Measurements from ENCODE around the gene SCIMP. TPM values are rescaled to one million over a fixed set of nuclear protein-coding genes. Genes with fewer than 3 reads are reported as not detected.

SCIMP gene
- total and polyA plus RNA-seq, 3 experiments from 2014 or later, result 0.22 to 0.81 (median 0.22) TPM

DNA sequence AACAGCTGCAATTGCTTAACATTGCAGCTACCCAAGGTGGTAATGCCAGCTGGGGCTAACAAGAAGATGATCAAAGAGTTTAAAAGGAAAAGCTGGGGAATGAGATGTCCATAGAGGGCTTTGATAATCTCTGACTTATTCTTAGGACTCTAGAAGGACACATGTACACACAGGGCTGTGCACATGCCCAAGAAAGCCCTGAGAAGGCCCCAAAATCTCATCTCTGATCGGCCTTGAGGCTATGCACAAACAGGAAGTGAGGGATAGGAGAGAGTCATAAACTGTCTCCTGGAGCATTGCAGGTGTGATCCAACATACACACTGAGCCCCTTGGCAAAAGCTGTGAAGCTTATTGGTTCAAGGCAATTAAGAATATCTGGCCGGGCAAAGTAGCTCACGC lies 30.2 kb upstream of the SCIMP start:
- Histone ChIP-seq H3K36me3 (ENCODE audit: insufficient read depth, low read length) (no peaks in the 10 kb centered on the region), H3K4me1 (ENCODE audit: insufficient read depth, low read length) (no peaks in the 10 kb centered on the region), H3K4me3 (ENCODE audit: low read length) (no peak overlapping the region), H3K9me3 (ENCODE audit: low read length) (no peaks in the 10 kb centered on the region), H3K27ac (ENCODE audit: low read depth, low read length) (no peak overlapping the region), H3K27me3 (ENCODE audit: insufficient read depth, low read length, poor library complexity, severe bottlenecking) (no peaks in the 10 kb centered on the region)
- Mint-ChIP-seq H3K4me1 (no peaks in the 10 kb centered on the region), H3K9me3 (no peaks in the 10 kb centered on the region), H3K4me3 (no peak overlapping the region), H3K27ac (no peak overlapping the region), H3K27me3 (no peaks in the 10 kb centered on the region), H3K36me3 (no peaks in the 10 kb centered on the region)
- ChIA-PET CTCF (no interaction called here), POLR2A (interaction anchor here (0.6 kb wide), 1 partner anchor 205 kb away, joined by 3 read pairs; no protein-coding TSS in a partner anchor)
- no peak for DNase-seq

DNA sequence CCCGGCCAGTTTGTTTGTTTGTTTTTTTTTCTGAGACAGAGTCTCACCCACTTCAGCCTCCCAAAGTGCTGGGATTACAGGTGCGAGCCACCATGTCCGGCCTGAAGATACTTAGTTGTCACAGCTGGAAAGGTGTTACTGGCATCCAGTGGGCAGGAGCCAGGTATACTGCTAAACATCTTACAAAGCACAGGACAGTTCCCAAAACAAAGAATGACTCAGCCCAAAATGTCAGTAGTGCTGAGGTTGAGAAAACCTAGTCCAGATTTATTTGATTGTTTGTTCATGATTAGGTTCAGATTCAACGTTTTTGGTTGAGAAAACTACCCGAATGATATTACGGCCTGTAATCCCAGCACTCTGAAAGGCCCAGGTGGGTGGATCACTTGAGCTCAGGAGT lies 28.8 kb upstream of the SCIMP start:
- Histone ChIP-seq H3K9me3 (ENCODE audit: low read length) (no peaks in the 10 kb centered on the region), H3K27ac (ENCODE audit: low read depth, low read length) (no peak overlapping the region), H3K36me3 (ENCODE audit: insufficient read depth, low read length) (no peaks in the 10 kb centered on the region), H3K4me3 (ENCODE audit: low read length) (no peak overlapping the region), H3K4me1 (ENCODE audit: insufficient read depth, low read length) (no peaks in the 10 kb centered on the region), H3K27me3 (ENCODE audit: insufficient read depth, low read length, poor library complexity, severe bottlenecking) (no peaks in the 10 kb centered on the region)
- Mint-ChIP-seq H3K27ac (peak overlapping the region in 1 of 8 donors; percentile 64), H3K4me3 (no peak overlapping the region), H3K27me3 (no peaks in the 10 kb centered on the region), H3K9me3 (no peaks in the 10 kb centered on the region), H3K36me3 (no peaks in the 10 kb centered on the region), H3K4me1 (no peaks in the 10 kb centered on the region)
- no peak for DNase-seq
- ChIA-PET POLR2A (no interaction called here), CTCF (no interaction called here)

DNA sequence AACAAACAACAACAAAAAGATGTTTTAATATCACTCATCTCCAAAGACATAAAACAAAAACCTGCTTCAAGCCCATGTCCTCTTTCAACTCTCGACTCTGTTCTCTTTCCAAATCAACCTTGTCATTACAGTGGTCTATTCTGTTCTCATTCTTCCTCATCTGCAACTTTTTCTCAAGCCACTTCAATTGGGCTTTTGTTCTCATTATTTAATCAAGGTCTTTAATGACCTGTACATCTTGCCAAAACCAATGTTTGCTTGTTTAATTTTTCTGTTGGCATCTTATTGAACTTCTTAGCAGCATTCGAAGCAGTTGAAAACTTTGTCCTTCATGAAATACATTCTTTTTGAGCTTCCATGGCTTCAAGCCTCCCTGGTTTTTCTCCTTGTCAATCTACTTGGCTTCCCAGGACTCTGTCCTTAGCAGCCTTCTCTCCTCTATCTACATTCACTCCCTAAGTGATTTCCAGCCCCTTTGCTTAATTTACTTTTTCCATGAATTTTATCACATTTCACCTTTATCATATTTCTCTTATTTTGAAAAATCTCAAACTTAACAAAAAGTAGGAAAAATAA lies 27.8 kb upstream of the SCIMP start:
- Mint-ChIP-seq H3K4me3 (no peak overlapping the region), H3K27ac (no peak overlapping the region), H3K27me3 (no peaks in the 10 kb centered on the region), H3K4me1 (no peaks in the 10 kb centered on the region), H3K9me3 (no peaks in the 10 kb centered on the region), H3K36me3 (no peaks in the 10 kb centered on the region)
- no peak for DNase-seq
- no peaks in the 10 kb centered on the region for H3K36me3 ChIP-seq (ENCODE audit: insufficient read depth, low read length)
- H3K4me3 ChIP-seq (ENCODE audit: low read length), result no peak overlapping the region
- no peak overlapping the region for H3K27ac ChIP-seq (ENCODE audit: low read depth, low read length)
- H3K27me3 ChIP-seq (ENCODE audit: insufficient read depth, low read length, poor library complexity, severe bottlenecking), result no peaks in the 10 kb centered on the region
- H3K9me3 ChIP-seq (ENCODE audit: low read length), result no peaks in the 10 kb centered on the region
- no peaks in the 10 kb centered on the region for H3K4me1 ChIP-seq (ENCODE audit: insufficient read depth, low read length)
- ChIA-PET POLR2A (no interaction called here), CTCF (no interaction called here)

- no peaks in the 10 kb centered on the region for H3K36me3 Mint-ChIP-seq
- peaks cover 0 to under 1% (median under 1%) of the 10 kb centered on the region in 3 donors for H3K4me1 Mint-ChIP-seq
- Histone ChIP-seq H3K27me3 (ENCODE audit: insufficient read depth, low read length, poor library complexity, severe bottlenecking) (no peaks in the 10 kb centered on the region), H3K4me1 (ENCODE audit: insufficient read depth, low read length) (no peaks in the 10 kb centered on the region), H3K9me3 (ENCODE audit: low read length) (no peaks in the 10 kb centered on the region), H3K36me3 (ENCODE audit: insufficient read depth, low read length) (no peaks in the 10 kb centered on the region), H3K27ac (ENCODE audit: low read depth, low read length) (no peak overlapping the region), H3K4me3 (ENCODE audit: low read length) (no peak overlapping the region)
- no peak overlapping the region for H3K4me3 Mint-ChIP-seq
- no peak overlapping the region for H3K27ac Mint-ChIP-seq
- no peaks in the 10 kb centered on the region for H3K27me3 Mint-ChIP-seq
- no peak for DNase-seq
- H3K9me3 Mint-ChIP-seq, result no peaks in the 10 kb centered on the region
- ChIA-PET CTCF (no interaction called here), POLR2A (no interaction called here)
These were observed 25.9 kb upstream of the SCIMP start for GRCh38 chr17:5260542-5260941.

DNA sequence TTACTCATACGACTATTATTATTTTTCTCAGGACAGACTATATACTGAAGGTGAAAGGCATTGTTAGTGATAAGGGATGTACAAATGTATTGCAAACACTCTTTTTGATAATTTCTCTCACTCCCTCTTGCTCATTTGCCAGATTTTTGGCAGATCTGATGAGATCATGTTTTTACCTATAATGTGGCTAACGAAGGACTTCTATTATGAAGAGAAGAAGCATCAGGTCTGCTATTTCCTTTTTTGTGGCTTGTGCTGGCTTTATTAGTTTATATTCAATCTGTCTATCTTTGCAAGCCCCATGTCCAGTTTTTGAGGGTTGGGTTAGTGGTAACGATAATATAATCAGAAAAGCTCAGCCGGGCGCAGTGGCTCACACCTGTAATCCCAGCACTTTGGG lies 22.5 kb upstream of the SCIMP start:
- DNase-seq, result no peak
- ChIA-PET POLR2A (no interaction called here), CTCF (no interaction called here)
- peaks cover 7% of the 10 kb centered on the region for H3K4me1 ChIP-seq (ENCODE audit: insufficient read depth, low read length)
- no peaks in the 10 kb centered on the region for H3K9me3 Mint-ChIP-seq
- no peak overlapping the region for H3K4me3 Mint-ChIP-seq
- H3K27ac ChIP-seq (ENCODE audit: low read depth, low read length), result no peak overlapping the region
- no peaks in the 10 kb centered on the region for H3K36me3 ChIP-seq (ENCODE audit: insufficient read depth, low read length)
- no peaks in the 10 kb centered on the region for H3K27me3 Mint-ChIP-seq
- H3K27me3 ChIP-seq (ENCODE audit: insufficient read depth, low read length, poor library complexity, severe bottlenecking), result no peaks in the 10 kb centered on the region
- H3K4me1 Mint-ChIP-seq, result peaks cover 8 to 10% (median 9%) of the 10 kb centered on the region in 3 donors
- H3K4me3 ChIP-seq (ENCODE audit: low read length), result no peak overlapping the region
- H3K36me3 Mint-ChIP-seq, result no peaks in the 10 kb centered on the region
- H3K9me3 ChIP-seq (ENCODE audit: low read length), result no peaks in the 10 kb centered on the region
- H3K27ac Mint-ChIP-seq, result peak overlapping the region in 1 of 8 donors; percentile 50

DNA sequence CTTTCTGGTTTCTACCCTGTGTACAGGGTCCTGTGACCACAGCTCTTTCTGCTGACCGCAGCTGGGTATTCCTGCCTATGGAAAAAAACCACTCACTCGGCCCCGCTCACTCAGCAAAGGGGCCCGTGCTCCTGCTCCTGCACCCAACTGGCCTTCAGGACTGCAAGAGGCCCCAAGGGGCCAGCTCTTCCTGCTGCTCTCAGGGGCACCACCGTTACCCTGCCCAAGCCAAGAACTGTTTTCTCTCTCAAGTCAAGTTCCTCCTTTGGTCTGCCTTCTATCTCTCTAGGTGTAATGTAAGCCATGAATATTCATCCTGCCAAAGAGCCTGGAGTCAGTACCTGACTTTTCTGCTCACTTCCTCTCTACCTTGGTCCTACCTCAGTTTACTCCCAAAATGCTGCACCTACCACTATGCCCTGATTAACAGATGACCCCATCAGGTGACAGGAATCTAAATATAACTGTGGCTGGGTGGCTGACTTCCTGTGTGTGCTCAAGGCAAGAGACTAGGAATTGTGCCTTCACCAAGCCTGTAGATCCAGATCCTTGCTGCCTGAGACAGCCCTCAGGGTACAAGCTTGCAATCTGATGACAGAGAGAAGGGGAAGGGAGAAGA lies 20.4 kb upstream of the SCIMP start:
- POLR2A ChIA-PET, result interaction anchor here (1.1 kb wide), 1 partner anchor 28 kb away, joined by 4 read pairs; no protein-coding TSS in a partner anchor

DNA sequence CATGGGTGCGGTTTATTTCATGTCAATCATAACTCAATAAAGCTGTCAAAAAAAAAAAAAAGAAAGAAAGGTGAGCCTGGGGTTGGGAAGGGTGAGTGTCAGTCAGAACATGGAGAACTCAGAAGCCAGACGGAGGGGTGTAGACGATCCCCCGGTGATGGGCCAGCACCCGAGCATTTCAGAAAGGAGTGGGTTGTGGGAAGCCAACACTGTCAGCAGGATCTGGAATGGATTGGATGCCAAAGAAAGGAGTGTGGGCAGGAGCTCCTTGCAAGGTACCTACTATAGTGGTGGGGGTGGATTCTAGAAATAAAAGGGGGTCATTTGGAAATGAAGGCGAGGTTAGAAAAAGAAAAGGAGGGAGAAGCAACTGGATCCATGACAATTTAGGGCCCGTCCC lies 19.8 kb upstream of the SCIMP start:
- Mint-ChIP-seq H3K27me3 (peaks cover 0 to 4% of the 10 kb centered on the region in 2 donors), H3K27ac (peak overlapping the region in 1 of 8 donors; percentile 42), H3K4me3 (no peak overlapping the region), H3K36me3 (peaks cover 0 to 1% (median 0%) of the 10 kb centered on the region in 3 donors), H3K4me1 (peaks cover 14% of the 10 kb centered on the region in 3 donors), H3K9me3 (no peaks in the 10 kb centered on the region)
- peaks cover 7% of the 10 kb centered on the region for H3K4me1 ChIP-seq (ENCODE audit: insufficient read depth, low read length)
- CTCF ChIA-PET, result interaction anchor here (0.9 to 1.3 kb wide), 3 partner anchors 11 to 185 kb away, joined by 3 read pairs; no protein-coding TSS in a partner anchor
- no peak for DNase-seq
- H3K27me3 ChIP-seq (ENCODE audit: insufficient read depth, low read length, poor library complexity, severe bottlenecking), result no peaks in the 10 kb centered on the region
- no peak overlapping the region for H3K4me3 ChIP-seq (ENCODE audit: low read length)
- no peak overlapping the region for H3K27ac ChIP-seq (ENCODE audit: low read depth, low read length)
- H3K36me3 ChIP-seq (ENCODE audit: insufficient read depth, low read length), result no peaks in the 10 kb centered on the region
- POLR2A ChIA-PET, result no interaction called here
- no peaks in the 10 kb centered on the region for H3K9me3 ChIP-seq (ENCODE audit: low read length)

More for the DNA sequence above, 20.4 kb upstream of the SCIMP start:
- H3K9me3 Mint-ChIP-seq, result no peaks in the 10 kb centered on the region
- peaks cover 8 to 10% (median 9%) of the 10 kb centered on the region in 3 donors for H3K4me1 Mint-ChIP-seq
- DNase-seq, result no peak
- Histone ChIP-seq H3K4me3 (ENCODE audit: low read length) (no peak overlapping the region), H3K27ac (ENCODE audit: low read depth, low read length) (no peak overlapping the region), H3K9me3 (ENCODE audit: low read length) (no peaks in the 10 kb centered on the region), H3K4me1 (ENCODE audit: insufficient read depth, low read length) (peaks cover 7% of the 10 kb centered on the region), H3K36me3 (ENCODE audit: insufficient read depth, low read length) (no peaks in the 10 kb centered on the region), H3K27me3 (ENCODE audit: insufficient read depth, low read length, poor library complexity, severe bottlenecking) (no peaks in the 10 kb centered on the region)
- H3K27ac Mint-ChIP-seq, result peak overlapping the region in 3 of 8 donors; percentile 5 to 33 (median 8)
- no peaks in the 10 kb centered on the region for H3K36me3 Mint-ChIP-seq
- CTCF ChIA-PET, result interaction anchor here (0.9 to 1.1 kb wide), 2 partner anchors 11 to 34 kb away, joined by 3 read pairs; no protein-coding TSS in a partner anchor
- peak overlapping the region in 1 of 7 donors; percentile 48 for H3K4me3 Mint-ChIP-seq
- no peaks in the 10 kb centered on the region for H3K27me3 Mint-ChIP-seq

DNA sequence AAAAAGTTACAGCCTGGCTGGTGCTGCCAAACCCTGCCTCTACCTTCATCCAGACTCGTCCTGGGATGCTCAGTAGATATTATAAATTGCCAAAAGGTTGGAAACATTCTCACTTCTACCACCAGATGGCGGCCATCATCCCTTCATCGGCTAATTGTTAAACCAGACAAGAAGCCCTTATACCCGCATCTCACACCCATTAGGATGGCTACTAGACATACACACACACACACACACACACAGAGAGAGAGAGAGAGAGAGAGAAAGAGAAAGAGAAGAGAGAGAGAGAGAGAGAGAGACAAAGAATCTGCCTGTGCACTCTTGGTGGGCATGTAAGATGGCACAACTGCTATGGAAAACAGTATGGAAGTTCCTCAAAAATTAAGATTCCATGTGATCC lies 15.0 kb upstream of the SCIMP start:
- peaks cover 6 to 10% (median 9%) of the 10 kb centered on the region in 3 donors for H3K4me1 Mint-ChIP-seq
- peaks cover 0 to 1% (median 0%) of the 10 kb centered on the region in 3 donors for H3K36me3 Mint-ChIP-seq
- Histone ChIP-seq H3K9me3 (ENCODE audit: low read length) (no peaks in the 10 kb centered on the region), H3K4me3 (ENCODE audit: low read length) (no peak overlapping the region), H3K27ac (ENCODE audit: low read depth, low read length) (no peak overlapping the region), H3K36me3 (ENCODE audit: insufficient read depth, low read length) (no peaks in the 10 kb centered on the region), H3K4me1 (ENCODE audit: insufficient read depth, low read length) (no peaks in the 10 kb centered on the region), H3K27me3 (ENCODE audit: insufficient read depth, low read length, poor library complexity, severe bottlenecking) (no peaks in the 10 kb centered on the region)
- peaks cover 0 to 2% (median 0%) of the 10 kb centered on the region in 5 donors for H3K9me3 Mint-ChIP-seq
- ChIA-PET CTCF (interaction anchor here (0.7 to 1.8 kb wide), 5 partner anchors 52 to 236 kb away, joined by 3 to 5 read pairs (median 3); partner anchors contain the start of genes DERL2 and ZNF594), POLR2A (no interaction called here)
- peak overlapping the region in 3 of 8 donors; percentile 17 to 63 (median 20) for H3K27ac Mint-ChIP-seq
- H3K27me3 Mint-ChIP-seq, result peaks cover 0 to 4% of the 10 kb centered on the region in 2 donors
- H3K4me3 Mint-ChIP-seq, result peak overlapping the region in 3 of 7 donors; percentile 3 to 29 (median 9)
- peak; percentile 40 to 76 (median 55) for DNase-seq
